Tibial nerve (tissue), 4 donors: ENCODE results near the gene LCA5.

Source experiments
- EP300 ChIP-seq, 2 donors: sonication (generic); formaldehyde crosslinking; IDR thresholded peaks; one replicate each; pipeline ENCODE4 v1.6.1; 2017; ENCODE audit warnings: antibody characterized with exemption in 2 of 2, mild to moderate bottlenecking in 1 of 2
- TF ChIP-seq, protein P1 (sequence below), 5 experiments: fragments of 200-600 bp in 3 of 5; fragments of 450-650 bp in 2 of 5; sonication (generic) in 3 of 5; IDR thresholded peaks; one replicate each; pipeline ENCODE4 v1.5.1; 2016 to 2019; ENCODE audit warnings: antibody characterized with exemption in 5 of 5, mild to moderate bottlenecking in 3 of 5, moderate library complexity in 2 of 5

DNA sequence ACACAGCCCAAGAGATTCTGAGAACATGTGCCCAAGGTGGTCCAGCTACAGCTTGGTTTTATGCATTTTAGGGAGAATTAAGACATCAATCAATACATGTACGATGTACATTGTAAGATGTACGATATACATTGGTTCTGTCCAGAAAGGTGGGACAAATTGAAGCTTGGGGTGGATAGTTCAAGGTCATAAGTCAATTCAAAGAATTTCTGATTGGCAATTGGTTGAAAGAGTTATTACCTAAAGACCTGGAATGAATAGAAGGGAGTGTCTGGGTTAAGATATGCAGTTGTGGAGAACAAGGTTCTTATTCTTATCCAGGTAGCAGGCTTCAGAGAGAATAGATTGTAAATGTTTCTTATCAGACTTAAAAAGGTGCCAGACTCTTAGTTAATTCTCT is 31.8 kb upstream of the LCA5 start:
- TF ChIP-seq, protein P1, sequence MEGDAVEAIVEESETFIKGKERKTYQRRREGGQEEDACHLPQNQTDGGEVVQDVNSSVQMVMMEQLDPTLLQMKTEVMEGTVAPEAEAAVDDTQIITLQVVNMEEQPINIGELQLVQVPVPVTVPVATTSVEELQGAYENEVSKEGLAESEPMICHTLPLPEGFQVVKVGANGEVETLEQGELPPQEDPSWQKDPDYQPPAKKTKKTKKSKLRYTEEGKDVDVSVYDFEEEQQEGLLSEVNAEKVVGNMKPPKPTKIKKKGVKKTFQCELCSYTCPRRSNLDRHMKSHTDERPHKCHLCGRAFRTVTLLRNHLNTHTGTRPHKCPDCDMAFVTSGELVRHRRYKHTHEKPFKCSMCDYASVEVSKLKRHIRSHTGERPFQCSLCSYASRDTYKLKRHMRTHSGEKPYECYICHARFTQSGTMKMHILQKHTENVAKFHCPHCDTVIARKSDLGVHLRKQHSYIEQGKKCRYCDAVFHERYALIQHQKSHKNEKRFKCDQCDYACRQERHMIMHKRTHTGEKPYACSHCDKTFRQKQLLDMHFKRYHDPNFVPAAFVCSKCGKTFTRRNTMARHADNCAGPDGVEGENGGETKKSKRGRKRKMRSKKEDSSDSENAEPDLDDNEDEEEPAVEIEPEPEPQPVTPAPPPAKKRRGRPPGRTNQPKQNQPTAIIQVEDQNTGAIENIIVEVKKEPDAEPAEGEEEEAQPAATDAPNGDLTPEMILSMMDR (IDR thresholded peaks at IDR 0.05), result no peak
- TF ChIP-seq EP300 (IDR thresholded peaks at IDR 0.05), result no peak
